Tibial nerve (tissue), 4 donors: ENCODE data around the gene WNT6. TPM values are rescaled to one million over a fixed set of nuclear protein-coding genes. Genes with fewer than 3 reads are reported as not detected.

Experiments
- DNase-seq, 2 donors: peaks; one replicate each; pipeline ENCODE4 v3.0.0-alpha.2; 2019; ENCODE audit warnings: low spot score in 2 of 2
- H3K27ac ChIP-seq, 4 donors: fragments of 200-600 bp; sonication (generic) in 3 of 4; one replicate each; pipeline ENCODE4 v1.5.1; 2017 to 2019; ENCODE audit warnings: mild to moderate bottlenecking in 1 of 4
- H3K27me3 ChIP-seq, 2 donors: fragments of 200-600 bp; sonication (generic) in 1 of 2; one replicate each; pipeline versions ENCODE4 v1.5.1 to v1.6.0; 2017 to 2019
- H3K36me3 ChIP-seq, 3 donors: fragments of 200-600 bp; sonication (generic); one replicate each; pipeline ENCODE4 v1.5.1; 2018 to 2019
- H3K4me1 ChIP-seq, 4 donors: fragments of 200-600 bp; sonication (generic) in 3 of 4; one replicate each; pipeline ENCODE4 v1.5.1; 2017 to 2019
- H3K4me3 ChIP-seq, 4 donors: fragments of 200-600 bp; sonication (generic) in 3 of 4; one replicate each; pipeline ENCODE4 v1.5.1; 2017 to 2019; ENCODE audit warnings: mild to moderate bottlenecking in 1 of 4, moderate library complexity in 1 of 4
- H3K9me3 ChIP-seq, 4 donors: fragments of 200-600 bp; sonication (generic) in 3 of 4; one replicate each; pipeline ENCODE4 v1.5.1; 2017 to 2019
- CTCF ChIP-seq, 5 experiments: fragments of 200-600 bp in 3 of 5; fragments of 450-650 bp in 2 of 5; sonication (generic) in 3 of 5; IDR thresholded peaks; one replicate each; pipeline ENCODE4 v1.5.1; 2016 to 2019; ENCODE audit warnings: antibody characterized with exemption in 5 of 5, mild to moderate bottlenecking in 3 of 5, moderate library complexity in 2 of 5
- EP300 ChIP-seq, 2 donors: sonication (generic); formaldehyde crosslinking; IDR thresholded peaks; one replicate each; pipeline ENCODE4 v1.6.1; 2017; ENCODE audit warnings: antibody characterized with exemption in 2 of 2, mild to moderate bottlenecking in 1 of 2
- POLR2A ChIP-seq, 2 donors: fragments of 450-650 bp; IDR thresholded peaks; one replicate each; pipeline ENCODE4 v1.6.1; 2017; ENCODE audit warnings: antibody characterized with exemption in 2 of 2, mild to moderate bottlenecking in 2 of 2, moderate library complexity in 2 of 2
- WGBS, 2 donors: methylation state at CpG; one replicate each; pipeline ENCODE4 v1.1.5; 2018; 5-methylcytosine and 5-hydroxymethylcytosine counted together
- total RNA-seq, 4 donors: library from RNA; depleted of rRNA; stranded (reverse); fragments of >200 nt; gene quantifications; one replicate each; pipeline ENCODE4 v1.1.0, GENCODE V29; 2016

The WNT6 gene
- total RNA-seq, 4 donors from 2014 or later: 26.1 to 81.5 (median 48.2) TPM

GRCh38 chr2:218812861-218813260 lies 46.7 kb upstream of the WNT6 start:
- TF ChIP-seq EP300 (IDR thresholded peaks at IDR 0.05): no peak
- no peak for TF ChIP-seq CTCF (IDR thresholded peaks at IDR 0.05)
- TF ChIP-seq POLR2A (IDR thresholded peaks at IDR 0.05): no peak
- H3K27ac ChIP-seq: no peak overlapping the region
- peaks cover 0 to 70% (median 16%) of the 10 kb centered on the region in 3 donors for H3K36me3 ChIP-seq
- H3K9me3 ChIP-seq: no peaks in the 10 kb centered on the region
- no peak overlapping the region for H3K4me3 ChIP-seq
- peaks cover 0 to 13% (median 0%) of the 10 kb centered on the region in 4 donors for H3K4me1 ChIP-seq
- WGBS, 2 donors: 89 to 90% methylated on average over 5 of the region's 5 CpGs
- H3K27me3 ChIP-seq: no peaks in the 10 kb centered on the region
- no peak for DNase-seq

- no peaks in the 10 kb centered on the region for H3K27me3 ChIP-seq
- H3K36me3 ChIP-seq: peaks cover 0 to 81% (median 16%) of the 10 kb centered on the region in 3 donors
- TF ChIP-seq POLR2A (IDR thresholded peaks at IDR 0.05) (no peak), CTCF (IDR thresholded peaks at IDR 0.05) (no peak), EP300 (IDR thresholded peaks at IDR 0.05) (no peak)
- 84 to 85% methylated on average over 11 of the region's 11 CpGs for WGBS, 2 donors
- no peaks in the 10 kb centered on the region for H3K9me3 ChIP-seq
- DNase-seq: no peak
- no peak overlapping the region for H3K4me3 ChIP-seq
- H3K27ac ChIP-seq: no peak overlapping the region
- peaks cover 0 to 10% (median 0%) of the 10 kb centered on the region in 4 donors for H3K4me1 ChIP-seq
These were observed 45.7 kb upstream of the WNT6 start for GRCh38 chr2:218813771-218814460.

GRCh38 chr2:218814540-218815243 lies 44.9 kb upstream of the WNT6 start:
- Histone ChIP-seq H3K27ac (no peak overlapping the region), H3K4me3 (no peak overlapping the region), H3K36me3 (peaks cover 0 to 87% (median 16%) of the 10 kb centered on the region in 3 donors), H3K9me3 (no peaks in the 10 kb centered on the region), H3K27me3 (no peaks in the 10 kb centered on the region), H3K4me1 (peaks cover 0 to 10% (median 0%) of the 10 kb centered on the region in 4 donors)
- TF ChIP-seq CTCF (IDR thresholded peaks at IDR 0.05): no peak
- no peak for TF ChIP-seq EP300 (IDR thresholded peaks at IDR 0.05)
- TF ChIP-seq POLR2A (IDR thresholded peaks at IDR 0.05): no peak
- 83 to 88% methylated on average over 12 to 13 of the region's 13 CpGs for WGBS, 2 donors
- no peak for DNase-seq

GRCh38 chr2:218815244-218815637 lies 44.4 kb upstream of the WNT6 start:
- Histone ChIP-seq H3K27ac (no peak overlapping the region), H3K27me3 (no peaks in the 10 kb centered on the region), H3K4me3 (no peak overlapping the region), H3K36me3 (peaks cover 0 to 89% (median 16%) of the 10 kb centered on the region in 3 donors), H3K9me3 (no peaks in the 10 kb centered on the region), H3K4me1 (peaks cover 0 to 8% (median 0%) of the 10 kb centered on the region in 4 donors)
- 76 to 78% methylated on average over 5 of the region's 5 CpGs for WGBS, 2 donors
- no peak for DNase-seq
- TF ChIP-seq POLR2A (IDR thresholded peaks at IDR 0.05) (no peak), CTCF (IDR thresholded peaks at IDR 0.05) (no peak), EP300 (IDR thresholded peaks at IDR 0.05) (no peak)

- TF ChIP-seq POLR2A (IDR thresholded peaks at IDR 0.05) (no peak), EP300 (IDR thresholded peaks at IDR 0.05) (no peak), CTCF (IDR thresholded peaks at IDR 0.05) (no peak)
- DNase-seq: no peak
- peaks cover 0 to 6% (median 0%) of the 10 kb centered on the region in 4 donors for H3K4me1 ChIP-seq
- H3K36me3 ChIP-seq: peaks cover 0 to 93% (median 16%) of the 10 kb centered on the region in 3 donors
- H3K9me3 ChIP-seq: no peaks in the 10 kb centered on the region
- no peak overlapping the region for H3K4me3 ChIP-seq
- 82 to 84% methylated on average over 4 of the region's 4 CpGs for WGBS, 2 donors
- H3K27me3 ChIP-seq: no peaks in the 10 kb centered on the region
- H3K27ac ChIP-seq: no peak overlapping the region
These were observed 44.0 kb upstream of the WNT6 start for GRCh38 chr2:218815649-218816048.
